Neural progenitor cell (in vitro differentiated cells): ENCODE measurements around the gene CREM. TPM values are rescaled to one million over a fixed set of nuclear protein-coding genes. Genes with fewer than 3 reads are reported as not detected.
A peak's percentile ranks its signal among the peaks of the same experiment; 100 is the strongest.

Experiments
- DNase-seq: peaks from one replicate; pipeline ENCODE4 v3.0.0-alpha.2; 2016; ENCODE audit warnings: low spot score
- H2AFZ ChIP-seq: fragments of 200-600 bp; sonication (generic); replicated peaks from 2 replicates; pipeline ENCODE4 v1.6.1; 2016; ENCODE audit warnings: antibody characterized with exemption
- H3F3A ChIP-seq: fragments of 200-600 bp; sonication (generic); 2 replicates; pipeline ENCODE4 v1.6.1; 2016; ENCODE audit warnings: antibody characterized with exemption, low read depth
- H3K27ac ChIP-seq: fragments of 200-600 bp; sonication (generic); 2 replicates; pipeline ENCODE4 v1.5.1; 2016; ENCODE audit warnings: mild to moderate bottlenecking
- H3K27me3 ChIP-seq: fragments of 200-600 bp; sonication (generic); 2 replicates; pipeline ENCODE4 v1.6.1; 2016; ENCODE audit warnings: mild to moderate bottlenecking, moderate library complexity
- H3K36me3 ChIP-seq: fragments of 200-600 bp; sonication (generic); 2 replicates; pipeline ENCODE4 v1.5.1; 2016
- H3K4me1 ChIP-seq: fragments of 200-600 bp; sonication (generic); 2 replicates; pipeline ENCODE4 v1.6.1; 2016; ENCODE audit warnings: mixed run types
- H3K4me2 ChIP-seq: fragments of 200-600 bp; sonication (generic); 2 replicates; pipeline ENCODE4 v1.6.1; 2016
- H3K4me3 ChIP-seq: fragments of 200-600 bp; sonication (generic); 2 replicates; pipeline ENCODE4 v1.5.1; 2016
- H3K79me2 ChIP-seq: fragments of 200-600 bp; sonication (generic); 2 replicates; pipeline ENCODE4 v1.6.1; 2016; ENCODE audit warnings: low read depth
- H3K9ac ChIP-seq: fragments of 200-600 bp; sonication (generic); 2 replicates; pipeline ENCODE4 v1.6.1; 2016
- H3K9me3 ChIP-seq: fragments of 200-600 bp; sonication (generic); 2 replicates; pipeline ENCODE4 v1.5.1; 2016; ENCODE audit warnings: low read depth
- H4K20me1 ChIP-seq: fragments of 200-600 bp; sonication (generic); 2 replicates; pipeline ENCODE4 v1.6.1; 2016; ENCODE audit warnings: low read depth
- H3K27ac Mint-ChIP-seq: 3 replicates; pipeline ENCODE4 v1.8.0; 2021; ENCODE audit warnings: mixed read lengths
- H3K27me3 Mint-ChIP-seq: 2 replicates; pipeline ENCODE4 v1.8.0; 2022; ENCODE audit warnings: low read depth, mild to moderate bottlenecking, inconsistent platforms, moderate library complexity, mixed read lengths; ENCODE audit not compliant: insufficient read depth
- H3K36me3 Mint-ChIP-seq: 3 replicates; pipeline ENCODE4 v1.8.0; 2021; ENCODE audit warnings: mixed read lengths
- H3K4me1 Mint-ChIP-seq: 3 replicates; pipeline ENCODE4 v1.8.0; 2021; ENCODE audit warnings: mixed read lengths
- H3K4me3 Mint-ChIP-seq: 3 replicates; pipeline ENCODE4 v1.8.0; 2021; ENCODE audit warnings: mild to moderate bottlenecking, moderate library complexity, mixed read lengths
- H3K9me3 Mint-ChIP-seq: 3 replicates; pipeline ENCODE4 v1.8.0; 2020; ENCODE audit warnings: mixed read lengths
- CTCF ChIP-seq: fragments of 200-600 bp; sonication (generic); IDR thresholded peaks from 2 replicates; pipeline ENCODE4 v1.5.1; 2017; ENCODE audit warnings: antibody characterized with exemption, mild to moderate bottlenecking
- EZH2 ChIP-seq: fragments of 200-600 bp; sonication (generic); IDR thresholded peaks from 2 replicates; pipeline ENCODE4 v1.6.1; 2017; ENCODE audit warnings: antibody characterized with exemption, mild to moderate bottlenecking, moderate library complexity
- EZH2phosphoT487 ChIP-seq: fragments of 200-600 bp; sonication (generic); IDR thresholded peaks from 2 replicates; pipeline ENCODE4 v1.6.1; 2017; ENCODE audit warnings: antibody characterized with exemption
- total RNA-seq: library from RNA; depleted of rRNA; stranded (reverse); fragments of >200 nt; gene quantifications from 2 replicates; pipeline ENCODE4 v1.2.3, GENCODE V29; 2015; ENCODE audit warnings: low replicate concordance

Gene CREM
- total RNA-seq, 1 donor from 2014 or later: 74.2 TPM

- Mint-ChIP-seq H3K9me3 (peaks cover 2% of the 10 kb centered on the region), H3K27me3 (no peaks in the 10 kb centered on the region), H3K4me1 (peaks cover 3% of the 10 kb centered on the region)
These were observed 14.1 kb downstream of the CREM start for GRCh38 chr10:35140727-35141126.

GRCh38 chr10:35150308-35150707 is 23.7 kb downstream of the CREM start:
- Histone ChIP-seq H2AFZ (no peak overlapping the region), H3F3A (peaks cover 9% of the 10 kb centered on the region), H3K4me2 (peak overlapping the region; percentile 16), H3K9me3 (no peaks in the 10 kb centered on the region), H3K27me3 (no peaks in the 10 kb centered on the region), H3K9ac (no peak overlapping the region), H3K27ac (no peak overlapping the region), H3K36me3 (no peaks in the 10 kb centered on the region), H3K4me3 (no peak overlapping the region), H3K79me2 (peaks cover 45% of the 10 kb centered on the region), H4K20me1 (no peaks in the 10 kb centered on the region), H3K4me1 (peaks cover 14% of the 10 kb centered on the region)
- peak overlapping the region; percentile 42 for H3K4me3 Mint-ChIP-seq
- no peaks in the 10 kb centered on the region for H3K9me3 Mint-ChIP-seq
- H3K27ac Mint-ChIP-seq: peak overlapping the region; percentile 92
- H3K4me1 Mint-ChIP-seq: peaks cover 38% of the 10 kb centered on the region
- H3K27me3 Mint-ChIP-seq: no peaks in the 10 kb centered on the region
- H3K36me3 Mint-ChIP-seq: peaks cover 10% of the 10 kb centered on the region
- TF ChIP-seq EZH2phosphoT487: no peak
- no peak for TF ChIP-seq CTCF
- no peak for TF ChIP-seq EZH2
- DNase-seq: no peak

More at GRCh38 chr10:35140727-35141126, 14.1 kb downstream of the CREM start:
- no peak for DNase-seq
- no peaks in the 10 kb centered on the region for H3K9me3 ChIP-seq
- H3K79me2 ChIP-seq: peaks cover 49% of the 10 kb centered on the region
- Mint-ChIP-seq H3K4me3 (no peak overlapping the region), H3K27ac (no peak overlapping the region), H3K36me3 (peaks cover 5% of the 10 kb centered on the region)
- no peaks in the 10 kb centered on the region for H3K27me3 ChIP-seq
- no peak overlapping the region for H3K4me2 ChIP-seq
- TF ChIP-seq EZH2: no peak
- no peak for TF ChIP-seq EZH2phosphoT487
- no peak for TF ChIP-seq CTCF
- no peaks in the 10 kb centered on the region for H3F3A ChIP-seq
- H2AFZ ChIP-seq: no peak overlapping the region
- no peaks in the 10 kb centered on the region for H3K36me3 ChIP-seq
- H3K4me1 ChIP-seq: no peaks in the 10 kb centered on the region
- peaks cover 10% of the 10 kb centered on the region for H4K20me1 ChIP-seq
- H3K9ac ChIP-seq: no peak overlapping the region
- H3K4me3 ChIP-seq: no peak overlapping the region
- H3K27ac ChIP-seq: no peak overlapping the region

- Histone ChIP-seq H3K79me2 (peaks cover 31% of the 10 kb centered on the region), H3K4me3 (no peak overlapping the region), H3K9ac (no peak overlapping the region), H3K4me1 (peaks cover 14% of the 10 kb centered on the region), H3K9me3 (no peaks in the 10 kb centered on the region), H4K20me1 (no peaks in the 10 kb centered on the region), H3K36me3 (no peaks in the 10 kb centered on the region), H3F3A (peaks cover 9% of the 10 kb centered on the region), H3K27me3 (no peaks in the 10 kb centered on the region), H2AFZ (no peak overlapping the region), H3K27ac (no peak overlapping the region), H3K4me2 (no peak overlapping the region)
- Mint-ChIP-seq H3K27me3 (no peaks in the 10 kb centered on the region), H3K36me3 (peaks cover 18% of the 10 kb centered on the region), H3K4me1 (peaks cover 35% of the 10 kb centered on the region), H3K4me3 (no peak overlapping the region), H3K9me3 (peaks cover 5% of the 10 kb centered on the region), H3K27ac (no peak overlapping the region)
- no peak for DNase-seq
- TF ChIP-seq CTCF: no peak
- no peak for TF ChIP-seq EZH2
- no peak for TF ChIP-seq EZH2phosphoT487
These were observed 26.3 kb downstream of the CREM start for GRCh38 chr10:35152992-35153391.
